M059J (cell line): ENCODE results near the gene MACROD2. TPM values are rescaled to one million over a fixed set of nuclear protein-coding genes. Genes with fewer than 3 reads are reported as not detected.

Experiments used
- DNase-seq: peaks from one replicate; pipeline ENCODE4 v3.0.0-alpha.2; 2012; ENCODE audit warnings: low read depth
- total RNA-seq: library from RNA; depleted of rRNA; stranded (reverse); fragments of >200 nt; shearing (Covaris generic); gene quantifications from 2 replicates; pipeline ENCODE4 v1.2.3, GENCODE V29; 2014

MACROD2 gene
- total RNA-seq, 1 experiment from 2014 or later = 1.8 TPM

DNA sequence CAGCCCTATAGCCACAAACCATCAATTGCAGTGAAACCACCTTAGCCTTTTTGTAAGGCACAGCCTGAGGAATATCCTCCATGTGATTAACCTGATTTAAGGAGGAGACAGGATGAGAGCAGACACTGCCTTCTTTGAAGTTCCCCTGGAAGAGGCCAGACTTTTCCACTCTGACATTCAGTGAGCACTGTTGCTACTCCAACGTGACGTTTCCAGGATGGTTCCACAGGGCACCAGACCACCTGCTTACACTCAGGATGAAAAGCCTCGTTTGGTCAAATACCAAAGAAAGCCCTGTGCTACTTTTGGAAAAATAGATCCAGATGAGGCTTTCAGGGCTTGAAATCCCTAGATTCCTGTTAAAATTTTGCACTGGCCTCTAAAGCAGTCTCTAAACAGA, 1444.2 kb downstream of the MACROD2 start:
- no peak for DNase-seq

- no peak for DNase-seq
These were observed 1444.9 kb downstream of the MACROD2 start for GRCh38 chr20:15440049-15440820.

- DNase-seq = no peak
These were observed 1449.9 kb downstream of the MACROD2 start for GRCh38 chr20:15445056-15445840.

GRCh38 chr20:15446373-15446772, 1451.1 kb downstream of the MACROD2 start:
- peak; percentile 55 for DNase-seq

DNA sequence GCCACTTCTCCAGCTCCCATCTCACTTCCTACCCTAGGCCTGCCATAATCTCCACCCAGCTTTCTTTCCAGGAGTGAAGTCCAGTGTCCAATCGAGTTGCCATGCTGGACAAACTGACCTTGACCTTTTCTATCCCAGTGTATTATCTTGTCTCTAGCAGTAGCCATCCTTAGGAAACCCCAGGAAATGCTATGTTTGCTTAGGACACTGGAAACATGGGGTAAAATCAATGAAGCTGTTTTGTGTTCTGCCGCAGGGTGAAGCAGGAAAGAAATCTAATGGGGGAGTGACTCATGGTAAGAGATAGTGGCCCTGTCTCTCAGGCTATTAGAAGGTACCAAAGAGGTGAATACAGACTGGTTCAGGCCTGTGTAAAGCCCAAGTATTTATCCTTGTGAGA, 1452.2 kb downstream of the MACROD2 start:
- DNase-seq = peak; percentile 10

DNA sequence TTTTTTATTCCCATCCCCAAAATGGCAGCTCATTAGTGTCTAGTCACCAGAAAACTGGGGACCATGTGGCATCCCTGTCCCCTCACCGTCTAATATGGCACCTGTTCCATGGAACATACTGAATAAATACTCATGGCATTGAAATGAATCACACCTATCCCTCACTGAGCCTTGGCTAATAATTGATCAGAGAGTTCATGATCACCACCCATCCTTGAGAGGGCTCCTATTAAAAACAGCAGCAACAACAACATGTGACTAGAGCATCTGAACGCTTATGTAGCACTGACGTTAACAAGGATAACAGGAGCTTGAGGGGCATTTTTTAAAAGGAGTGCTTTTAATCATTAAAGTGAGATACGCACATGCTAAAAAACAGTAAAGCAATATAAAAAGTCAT, 1453.7 kb downstream of the MACROD2 start:
- DNase-seq = no peak

DNA sequence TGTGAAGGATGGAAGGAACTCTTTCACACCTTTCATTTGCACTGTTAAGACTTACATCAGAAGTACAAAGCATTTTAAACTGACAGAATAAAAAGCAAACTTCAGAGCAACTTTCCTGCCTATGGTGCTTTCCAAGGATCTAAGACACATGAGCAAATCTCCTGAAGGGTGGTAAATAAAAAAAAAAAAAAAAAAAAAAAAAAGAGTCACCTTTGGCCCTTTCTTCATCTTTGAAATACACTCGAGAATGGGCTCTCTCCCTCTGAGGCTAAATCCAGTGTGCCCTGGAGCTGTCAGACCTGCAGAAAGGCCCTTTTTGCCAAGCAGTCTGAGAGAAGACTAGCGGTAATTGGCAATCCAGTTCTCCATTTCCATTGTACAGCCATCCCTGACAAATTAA, 1455.9 kb downstream of the MACROD2 start:
- no peak for DNase-seq

GRCh38 chr20:15455279-15455678, 1460.0 kb downstream of the MACROD2 start:
- DNase-seq = peak; percentile 50

DNA sequence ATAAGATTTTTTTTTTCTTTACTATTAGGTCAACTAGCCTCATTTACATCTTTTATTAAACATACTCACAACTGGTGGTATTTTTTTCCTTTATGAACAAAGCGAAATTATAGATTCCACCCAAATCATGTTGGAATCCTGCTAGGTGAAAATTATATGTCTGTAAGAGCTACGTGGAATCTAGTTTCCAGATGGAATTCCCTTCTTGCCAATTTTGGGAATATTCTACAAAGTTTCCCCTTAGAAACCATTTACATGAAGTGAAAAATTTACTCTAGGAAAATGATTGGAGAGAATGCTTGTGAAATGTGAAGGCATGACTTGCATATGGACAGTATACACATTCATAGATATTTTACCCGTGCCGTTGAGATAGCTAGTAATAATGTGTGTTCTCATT, 1466.6 kb downstream of the MACROD2 start:
- DNase-seq = no peak

GRCh38 chr20:15475483-15475882, 1480.2 kb downstream of the MACROD2 start:
- peak; percentile 70 for DNase-seq

- DNase-seq = peak; percentile 38
These were observed 1480.9 kb downstream of the MACROD2 start for GRCh38 chr20:15476186-15476585.

DNA sequence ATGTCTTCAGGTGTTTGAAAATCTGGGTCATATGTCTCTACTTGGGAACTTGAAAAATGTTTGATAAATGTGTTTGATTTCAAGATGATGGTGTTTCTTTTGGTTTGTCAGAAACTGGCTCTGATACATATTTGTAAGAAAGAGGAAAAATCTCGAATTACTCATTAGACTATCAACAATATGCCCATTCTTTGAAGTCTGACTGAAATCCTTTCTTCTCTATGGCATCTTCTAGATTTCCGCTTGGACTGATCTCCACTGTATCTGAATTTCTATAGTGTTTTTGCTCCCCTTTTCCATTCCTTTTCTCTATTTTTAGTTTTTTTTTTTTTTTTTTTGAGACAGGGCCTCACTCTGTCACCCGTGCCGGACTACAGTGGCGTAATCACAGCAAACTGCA, 1481.5 kb downstream of the MACROD2 start:
- DNase-seq = no peak

DNA sequence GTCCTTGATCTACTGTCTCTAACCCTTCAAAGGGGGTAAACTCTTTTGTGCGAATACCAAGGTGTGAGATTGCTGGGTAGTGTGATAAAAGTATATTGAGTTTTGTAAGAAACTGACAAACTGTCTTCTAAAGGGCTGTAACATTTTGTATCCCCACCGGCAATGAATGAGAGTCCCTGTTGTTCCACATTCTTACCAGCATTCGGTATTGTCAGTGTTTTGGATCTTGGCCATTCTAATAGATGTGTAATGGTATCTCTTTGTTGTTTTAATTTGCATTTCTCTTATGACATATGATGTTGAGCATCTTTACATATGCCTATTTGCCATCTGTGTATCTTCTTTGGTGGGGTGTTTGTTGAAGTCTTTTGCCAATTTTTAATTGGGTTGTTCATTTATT, 1487.2 kb downstream of the MACROD2 start:
- peak; percentile 9 for DNase-seq

- DNase-seq = peak; percentile 16
These were observed 1490.2 kb downstream of the MACROD2 start for GRCh38 chr20:15485519-15485918.

DNA sequence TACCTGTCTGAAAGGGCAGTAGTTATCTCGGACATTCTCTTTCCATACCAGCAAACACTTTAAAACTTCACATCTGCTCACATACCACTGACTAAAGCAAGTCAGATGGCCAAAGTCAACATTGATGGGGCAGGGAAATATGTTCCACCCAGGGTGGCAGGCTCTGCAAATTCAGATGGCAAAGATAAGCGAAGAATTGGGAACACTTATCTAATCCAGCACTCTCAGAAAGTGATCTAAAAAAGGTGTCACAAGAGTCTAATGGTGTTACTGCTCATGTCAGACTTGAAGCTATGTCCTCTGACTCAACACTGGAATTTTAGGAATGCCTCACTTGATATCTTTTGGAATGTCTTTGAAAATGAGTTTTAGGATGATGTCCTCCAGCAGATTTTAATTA, 1491.7 kb downstream of the MACROD2 start:
- DNase-seq = peak; percentile 35

DNA sequence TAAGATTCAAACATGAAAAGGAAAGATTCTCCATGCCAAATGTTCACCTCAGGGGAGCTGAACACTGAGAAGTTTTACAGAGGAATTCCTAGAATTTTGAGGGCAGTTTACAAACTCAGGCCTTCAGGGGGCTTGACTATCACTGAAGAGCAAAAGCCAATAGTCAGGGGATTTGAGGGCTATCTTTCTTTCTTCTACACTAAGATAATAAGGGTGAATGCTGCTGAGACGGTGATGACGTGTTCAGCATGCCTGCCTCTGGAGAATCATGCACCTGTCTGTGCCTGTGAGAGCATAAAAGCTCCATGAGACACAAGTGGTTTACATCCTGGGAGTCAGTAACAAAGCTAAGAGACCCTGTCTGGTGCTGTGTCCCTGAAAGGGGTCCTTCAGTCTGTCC, 1492.4 kb downstream of the MACROD2 start:
- no peak for DNase-seq

DNA sequence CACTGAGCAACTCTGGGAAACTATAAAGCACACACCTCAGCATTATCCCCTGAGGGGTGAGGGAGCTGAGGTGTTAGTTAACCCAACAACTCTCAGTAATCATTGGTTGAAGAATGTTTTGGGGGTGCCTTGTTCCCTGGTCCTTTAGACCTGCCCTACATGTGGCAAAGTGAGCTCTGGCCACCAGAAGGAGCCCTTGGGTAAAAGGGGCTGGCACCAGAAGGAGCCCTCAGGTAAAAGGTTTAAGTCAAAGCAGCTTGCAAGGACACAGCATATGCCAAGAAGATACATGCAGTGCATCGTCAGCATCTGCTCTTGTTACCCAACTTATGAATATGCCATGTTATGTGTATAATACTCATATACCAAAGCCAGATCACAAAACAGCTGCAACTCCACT, 1496.3 kb downstream of the MACROD2 start:
- no peak for DNase-seq

DNA sequence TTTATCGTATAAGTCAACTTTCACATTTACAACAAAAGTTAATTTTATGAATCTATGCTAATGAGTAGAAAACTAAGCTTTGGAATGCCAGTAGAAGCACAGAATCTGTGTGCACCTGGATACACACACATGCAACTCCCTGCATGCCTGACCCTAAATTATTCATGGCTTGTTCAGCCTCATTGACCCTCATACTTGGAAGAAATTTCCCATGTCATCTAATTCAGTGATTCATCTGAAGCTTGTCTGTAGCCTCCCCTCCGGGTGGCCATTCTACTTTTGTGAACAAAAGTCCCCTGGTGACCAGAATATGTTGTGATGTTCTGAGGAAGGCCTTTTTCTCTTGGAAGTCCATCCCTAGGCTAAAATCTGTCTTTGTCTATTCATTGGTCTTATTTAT, 1499.5 kb downstream of the MACROD2 start:
- DNase-seq = no peak

- peak; percentile 31 for DNase-seq
These were observed 1501.3 kb downstream of the MACROD2 start for GRCh38 chr20:15496501-15497039.

DNA sequence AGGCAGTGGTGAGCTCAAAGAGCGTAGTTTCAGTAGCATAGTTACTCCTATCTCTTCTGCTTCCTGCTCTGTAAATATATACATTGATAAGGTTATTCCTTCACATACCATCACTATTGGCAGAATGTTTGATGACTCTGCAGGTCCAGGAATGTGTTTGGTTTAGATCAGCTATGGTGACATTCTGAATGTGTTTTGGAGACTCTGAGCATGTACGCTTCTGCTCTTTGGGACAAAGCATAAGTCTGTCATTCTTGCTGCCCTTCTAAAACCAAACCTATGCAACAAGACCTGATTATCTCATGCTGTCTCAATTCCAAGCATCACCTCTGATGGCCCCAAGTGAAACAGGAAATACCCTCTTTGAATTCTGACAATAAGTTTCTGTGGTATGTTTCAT, 1503.6 kb downstream of the MACROD2 start:
- DNase-seq = no peak

DNA sequence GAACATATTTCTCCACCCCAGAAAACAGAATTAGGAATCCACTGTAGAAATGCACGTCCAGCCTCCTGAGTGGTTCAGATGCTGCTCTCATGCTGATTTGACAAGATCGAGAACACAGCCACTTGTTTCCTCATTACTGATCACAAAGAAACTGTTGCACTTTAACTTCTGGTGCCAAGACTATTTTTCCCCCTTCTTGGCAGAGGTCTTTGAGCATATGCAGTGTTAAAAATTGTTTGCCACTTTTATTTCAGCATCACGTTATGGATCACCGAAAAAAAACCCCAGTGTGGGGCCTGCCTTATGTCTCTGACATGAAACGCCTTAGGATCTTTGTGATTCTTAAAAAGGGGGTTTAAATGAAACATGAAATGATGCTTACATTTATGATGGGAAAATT, 1511.0 kb downstream of the MACROD2 start:
- DNase-seq = no peak

DNA sequence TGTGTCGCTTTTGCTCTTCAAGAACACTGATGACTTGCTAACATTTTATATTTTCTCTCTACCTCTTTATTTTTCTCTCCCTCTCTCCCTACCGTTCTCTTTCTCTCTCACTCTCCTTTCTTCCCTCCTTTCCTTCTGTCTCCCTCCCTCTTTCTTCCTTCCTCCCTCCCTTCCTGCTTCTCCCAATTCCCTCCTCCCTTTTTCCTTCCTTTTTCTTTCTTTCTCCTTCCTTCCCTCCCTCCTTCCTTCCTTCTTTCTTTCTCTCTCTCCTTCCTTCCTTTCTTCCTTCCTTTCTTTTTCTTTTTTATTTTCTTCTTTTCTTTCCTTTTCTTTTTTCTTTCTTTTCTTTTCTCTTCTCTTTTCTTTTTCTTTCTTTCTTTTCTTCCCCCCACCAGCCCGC, 1511.8 kb downstream of the MACROD2 start:
- DNase-seq = no peak

DNA sequence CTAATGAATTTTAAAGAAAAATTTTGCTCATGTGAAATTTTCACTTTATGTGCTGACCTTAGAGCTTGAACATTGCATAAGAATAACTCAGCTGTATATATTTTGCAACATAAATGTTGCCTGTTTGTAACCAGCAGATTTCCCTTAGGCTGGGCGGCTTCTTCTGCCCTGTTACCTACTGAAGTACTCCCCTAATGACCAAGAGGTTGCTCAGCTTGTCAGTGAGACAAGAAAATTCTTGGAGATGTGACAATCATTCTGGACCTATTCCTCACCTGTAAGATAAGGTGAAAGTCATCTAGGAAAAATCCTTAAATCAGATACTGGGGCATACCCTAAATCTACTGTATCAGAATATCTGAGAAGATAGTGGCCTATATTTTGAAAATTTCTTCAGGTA, 1516.2 kb downstream of the MACROD2 start:
- no peak for DNase-seq
